Stimulated activated CD8-positive, alpha-beta memory T cell treated with anti-CD3 and anti-CD28 coated beads, Interleukin-2, amount 100 ng/mL, for 48 hours (primary cell): Measurements from ENCODE around the gene MARK3.
"Not testable (repeated sequence)": the region's sequence is repeated elsewhere in the genome, so short reads cannot be mapped to it uniquely, and the experiment has no call there.

Source experiments
- DNase-seq, 2 donors: peaks; one replicate each; pipeline ENCODE4 v3.0.0-alpha.2; 2020; ENCODE audit warnings: low read depth in 2 of 2

MARK3 gene

GRCh38 chr14:103525430-103526246 lies 140.4 kb downstream of the MARK3 start:
- not testable (repeated sequence) for DNase-seq

- no peak for DNase-seq
Measured at GRCh38 chr14:103526247-103526913, 141.2 kb downstream of the MARK3 start.

- no peak for DNase-seq
Measured at GRCh38 chr14:103526914-103527248, 141.7 kb downstream of the MARK3 start.

- peak; percentile 25 to 36 for DNase-seq
Measured at GRCh38 chr14:103527408-103528145, 142.4 kb downstream of the MARK3 start.

- no peak for DNase-seq
Measured at GRCh38 chr14:103528146-103528586, 143.0 kb downstream of the MARK3 start.

- peak; percentile 62 to 68 for DNase-seq
Measured at GRCh38 chr14:103528587-103529382, 143.6 kb downstream of the MARK3 start, which contains the start of gene TRMT61A. TRMT61A (plus strand) TSS chr14:103529196; CDS start chr14:103529979, 783 bp downstream.

GRCh38 chr14:103529383-103530365 lies 144.5 kb downstream of the MARK3 start:
- DNase-seq = no peak

- DNase-seq = no peak
Measured at GRCh38 chr14:103530390-103530789, 145.2 kb downstream of the MARK3 start.

GRCh38 chr14:103530831-103531230 lies 145.6 kb downstream of the MARK3 start:
- no peak for DNase-seq

- no peak for DNase-seq
Measured at GRCh38 chr14:103531421-103532215, 146.4 kb downstream of the MARK3 start.

GRCh38 chr14:103532216-103533136 lies 147.3 kb downstream of the MARK3 start:
- DNase-seq = no peak

GRCh38 chr14:103533137-103533998 lies 148.2 kb downstream of the MARK3 start:
- no peak for DNase-seq

GRCh38 chr14:103533999-103534575 lies 148.9 kb downstream of the MARK3 start:
- no peak for DNase-seq

GRCh38 chr14:103534576-103535061 lies 149.4 kb downstream of the MARK3 start:
- DNase-seq = no peak

- DNase-seq = no peak
Measured at GRCh38 chr14:103535081-103535890, 150.1 kb downstream of the MARK3 start.
